ENCODE measurements around the gene MMRN1.

Gene MMRN1

DNA sequence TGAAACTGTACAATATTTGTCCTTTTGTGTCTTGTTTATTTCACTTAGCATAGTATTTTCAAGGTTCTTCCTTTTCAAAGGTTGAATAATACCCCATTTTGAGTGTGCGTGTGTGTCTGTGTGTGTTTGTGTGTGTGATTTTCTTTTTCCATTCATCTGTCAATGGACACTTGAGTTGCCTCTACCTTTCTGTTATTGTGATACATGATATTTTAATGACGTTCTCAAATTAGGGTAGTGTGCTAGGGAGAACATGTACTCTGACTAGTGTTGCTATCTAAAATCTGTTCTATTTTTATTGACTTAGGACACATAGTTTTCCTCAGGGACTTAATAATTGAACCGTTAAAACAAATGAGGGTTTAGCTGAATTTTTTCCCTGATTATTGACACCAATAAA, 9.9 kb downstream of the MMRN1 start:
- no peak for TF ChIP-seq EZH2 (optimal IDR thresholded peaks at IDR 0.05; ENCODE audit: low read depth, low read length)
- TF ChIP-seq EZH2phosphoT487 (IDR thresholded peaks at IDR 0.05; ENCODE audit: low read length), result no peak
- TF ChIP-seq, protein P1, sequence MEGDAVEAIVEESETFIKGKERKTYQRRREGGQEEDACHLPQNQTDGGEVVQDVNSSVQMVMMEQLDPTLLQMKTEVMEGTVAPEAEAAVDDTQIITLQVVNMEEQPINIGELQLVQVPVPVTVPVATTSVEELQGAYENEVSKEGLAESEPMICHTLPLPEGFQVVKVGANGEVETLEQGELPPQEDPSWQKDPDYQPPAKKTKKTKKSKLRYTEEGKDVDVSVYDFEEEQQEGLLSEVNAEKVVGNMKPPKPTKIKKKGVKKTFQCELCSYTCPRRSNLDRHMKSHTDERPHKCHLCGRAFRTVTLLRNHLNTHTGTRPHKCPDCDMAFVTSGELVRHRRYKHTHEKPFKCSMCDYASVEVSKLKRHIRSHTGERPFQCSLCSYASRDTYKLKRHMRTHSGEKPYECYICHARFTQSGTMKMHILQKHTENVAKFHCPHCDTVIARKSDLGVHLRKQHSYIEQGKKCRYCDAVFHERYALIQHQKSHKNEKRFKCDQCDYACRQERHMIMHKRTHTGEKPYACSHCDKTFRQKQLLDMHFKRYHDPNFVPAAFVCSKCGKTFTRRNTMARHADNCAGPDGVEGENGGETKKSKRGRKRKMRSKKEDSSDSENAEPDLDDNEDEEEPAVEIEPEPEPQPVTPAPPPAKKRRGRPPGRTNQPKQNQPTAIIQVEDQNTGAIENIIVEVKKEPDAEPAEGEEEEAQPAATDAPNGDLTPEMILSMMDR (IDR thresholded peaks at IDR 0.05; ENCODE audit: low read length), result no peak
- Histone ChIP-seq H3K9ac (ENCODE audit: low read length) (no peak overlapping the region), H3K4me3 (ENCODE audit: low read length) (no peak overlapping the region), H3K27ac (ENCODE audit: low read length) (no peak overlapping the region), H3K4me2 (ENCODE audit: low read depth, low read length) (no peak overlapping the region), H4K20me1 (ENCODE audit: insufficient read depth, low read length) (no peaks in the 10 kb centered on the region), H3K79me2 (ENCODE audit: low read length) (no peaks in the 10 kb centered on the region), H3K9me3 (replicated peaks; ENCODE audit: insufficient read depth, low read length) (no peaks in the 10 kb centered on the region), H2AFZ (ENCODE audit: low read length) (no peak overlapping the region), H3K4me1 (ENCODE audit: low read length) (peaks cover under 1% of the 10 kb centered on the region; the same call in 1 of the 2 replicates), H3K9me2 (replicated peaks; ENCODE audit: insufficient read depth, low read length) (no peaks in the 10 kb centered on the region), H3F3A (ENCODE audit: insufficient read depth, low read length) (no peaks in the 10 kb centered on the region), H3K36me3 (replicated peaks; ENCODE audit: insufficient read depth, low read length) (no peaks in the 10 kb centered on the region), H3K27me3 (replicated peaks; ENCODE audit: insufficient read depth, low read length) (no peaks in the 10 kb centered on the region)
- DNase-seq, result no peak

DNA sequence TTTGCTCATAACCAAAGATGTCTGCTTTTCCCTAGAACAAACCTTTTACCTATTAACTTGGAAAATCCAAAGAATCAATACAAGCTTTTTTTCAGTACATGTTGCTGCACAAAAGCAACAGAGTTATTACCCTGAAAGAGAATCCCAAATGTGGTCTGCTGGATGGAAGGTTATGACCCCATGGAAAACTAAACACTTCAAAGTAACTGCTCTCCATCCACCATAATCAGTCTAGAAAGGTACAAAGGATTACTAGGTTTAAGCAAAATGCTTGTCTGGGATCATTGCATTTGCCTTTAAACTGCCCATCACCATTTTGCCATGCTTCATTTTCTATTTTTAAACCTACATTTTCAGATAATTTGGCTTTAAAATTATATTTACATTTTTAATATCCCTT, 11.7 kb downstream of the MMRN1 start:
- no peaks in the 10 kb centered on the region for H3K4me1 ChIP-seq (ENCODE audit: low read length)
- DNase-seq, result no peak
- H3K9me3 ChIP-seq (replicated peaks; ENCODE audit: insufficient read depth, low read length), result no peaks in the 10 kb centered on the region
- no peaks in the 10 kb centered on the region for H3K36me3 ChIP-seq (replicated peaks; ENCODE audit: insufficient read depth, low read length)
- H3F3A ChIP-seq (ENCODE audit: insufficient read depth, low read length), result no peaks in the 10 kb centered on the region
- H3K27me3 ChIP-seq (replicated peaks; ENCODE audit: insufficient read depth, low read length), result no peaks in the 10 kb centered on the region
- no peak overlapping the region for H3K9ac ChIP-seq (ENCODE audit: low read length)
- H3K79me2 ChIP-seq (ENCODE audit: low read length), result no peaks in the 10 kb centered on the region
- H3K9me2 ChIP-seq (replicated peaks; ENCODE audit: insufficient read depth, low read length), result no peaks in the 10 kb centered on the region
- TF ChIP-seq, protein P1 (IDR thresholded peaks at IDR 0.05; ENCODE audit: low read length), result no peak
- TF ChIP-seq EZH2phosphoT487 (IDR thresholded peaks at IDR 0.05; ENCODE audit: low read length) (no peak), EZH2 (optimal IDR thresholded peaks at IDR 0.05; ENCODE audit: low read depth, low read length) (no peak)
- H3K4me3 ChIP-seq (ENCODE audit: low read length), result no peak overlapping the region
- H2AFZ ChIP-seq (ENCODE audit: low read length), result no peak overlapping the region
- H3K4me2 ChIP-seq (ENCODE audit: low read depth, low read length), result no peak overlapping the region
- H3K27ac ChIP-seq (ENCODE audit: low read length), result no peak overlapping the region
- H4K20me1 ChIP-seq (ENCODE audit: insufficient read depth, low read length), result no peaks in the 10 kb centered on the region

DNA sequence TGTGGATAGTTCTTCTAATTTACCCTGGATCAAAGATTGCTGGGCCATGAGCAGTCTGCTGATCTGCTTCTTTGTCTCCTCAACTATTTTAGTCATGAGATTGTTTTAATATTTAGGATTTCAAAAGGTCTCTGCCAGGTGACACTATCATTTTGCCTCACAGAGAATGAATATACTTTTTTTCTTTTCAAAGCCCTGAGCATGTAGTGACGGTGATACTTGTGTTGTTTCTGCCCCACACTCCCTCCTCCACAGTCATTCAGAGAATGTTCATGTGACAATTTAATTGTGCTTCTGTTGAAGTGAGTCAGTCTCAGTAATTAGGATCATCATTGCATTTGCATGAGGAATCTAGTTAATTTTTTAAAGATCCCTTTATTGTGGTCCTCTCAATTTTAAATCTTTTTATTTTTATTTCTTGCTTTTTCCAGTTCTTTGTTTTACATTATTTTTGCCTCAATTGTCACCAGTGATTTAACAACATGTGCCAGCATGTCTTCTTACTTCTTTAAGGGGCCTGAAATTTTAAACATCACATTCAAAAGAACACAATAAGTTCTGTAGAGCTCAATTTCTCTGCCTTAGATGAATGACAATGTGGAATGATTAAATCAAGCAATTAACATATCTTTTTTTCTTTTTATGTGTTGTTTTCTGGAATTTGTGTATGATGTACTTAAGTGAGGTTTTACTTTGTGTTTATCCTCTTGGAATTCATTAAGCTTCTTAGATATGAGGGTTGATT, 12.3 kb downstream of the MMRN1 start:
- H3K9me2 ChIP-seq (replicated peaks; ENCODE audit: insufficient read depth, low read length), result no peaks in the 10 kb centered on the region
- no peak for DNase-seq
- H3K27ac ChIP-seq (ENCODE audit: low read length), result no peak overlapping the region
- H3K27me3 ChIP-seq (replicated peaks; ENCODE audit: insufficient read depth, low read length), result no peaks in the 10 kb centered on the region
- H3F3A ChIP-seq (ENCODE audit: insufficient read depth, low read length), result no peaks in the 10 kb centered on the region
- no peaks in the 10 kb centered on the region for H3K9me3 ChIP-seq (replicated peaks; ENCODE audit: insufficient read depth, low read length)
- no peak overlapping the region for H3K9ac ChIP-seq (ENCODE audit: low read length)
- TF ChIP-seq, protein P1 (IDR thresholded peaks at IDR 0.05; ENCODE audit: low read length), result no peak
- no peak for TF ChIP-seq EZH2 (optimal IDR thresholded peaks at IDR 0.05; ENCODE audit: low read depth, low read length)
- no peak for TF ChIP-seq EZH2phosphoT487 (IDR thresholded peaks at IDR 0.05; ENCODE audit: low read length)
- H3K4me1 ChIP-seq (ENCODE audit: low read length), result no peaks in the 10 kb centered on the region
- no peaks in the 10 kb centered on the region for H3K36me3 ChIP-seq (replicated peaks; ENCODE audit: insufficient read depth, low read length)
- no peak overlapping the region for H2AFZ ChIP-seq (ENCODE audit: low read length)
- no peak overlapping the region for H3K4me2 ChIP-seq (ENCODE audit: low read depth, low read length)
- no peaks in the 10 kb centered on the region for H3K79me2 ChIP-seq (ENCODE audit: low read length)
- no peak overlapping the region for H3K4me3 ChIP-seq (ENCODE audit: low read length)
- no peaks in the 10 kb centered on the region for H4K20me1 ChIP-seq (ENCODE audit: insufficient read depth, low read length)

Data from MM.1S (cell line).